A549 (cell line): ENCODE data around the gene LIMCH1.

Experiments
- CBX8 ChIP-seq: fragments of 200-600 bp; sonication (generic); IDR thresholded peaks from 2 replicates; pipeline ENCODE4 v1.6.1; 2016
- CTCF ChIP-seq: fragments of >200 bp; sonication (Bioruptor Twin); formaldehyde crosslinking; IDR thresholded peaks from 3 replicates; pipeline ENCODE4 v1.5.1; 2016
- EHMT2 ChIP-seq: fragments of 200-600 bp; sonication (generic); IDR thresholded peaks from 2 replicates; pipeline ENCODE4 v1.6.1; 2016; ENCODE audit warnings: antibody characterized with exemption, low read depth, mild to moderate bottlenecking, moderate library complexity
- ELK1 ChIP-seq: fragments of 150-350 bp; IDR thresholded peaks from 2 replicates; pipeline ENCODE4 v1.6.1; 2014; ENCODE audit warnings: low read depth, mild to moderate bottlenecking, low read length
- EP300 ChIP-seq, 2 experiments: fragments of >200 bp; sonication (Bioruptor Twin); formaldehyde crosslinking; IDR thresholded peaks; 2 replicates in 1 of 2; 3 replicates in 1 of 2; pipeline ENCODE4 v1.6.1; 2016 to 2017
- ESRRA ChIP-seq: fragments of 150-350 bp; IDR thresholded peaks from 2 replicates; pipeline ENCODE4 v1.6.1; 2014; ENCODE audit warnings: mild to moderate bottlenecking, low read length, borderline replicate concordance
- HMGXB4 ChIP-seq: fragments of 250-450 bp; sonication (Bioruptor Pico); IDR thresholded peaks from 2 replicates; pipeline ENCODE4 v1.5.0; 2021; ENCODE audit warnings: mild to moderate bottlenecking, moderate library complexity, borderline replicate concordance
- HOXA7 ChIP-seq: fragments of 250-450 bp; sonication (Bioruptor Pico); IDR thresholded peaks from 2 replicates; pipeline ENCODE4 v1.5.0; 2020; ENCODE audit warnings: mild to moderate bottlenecking, moderate library complexity
- MAFK ChIP-seq: fragments of 450-650 bp; IDR thresholded peaks from 2 replicates; pipeline ENCODE4 v1.6.1; 2014; ENCODE audit not compliant: partially characterized antibody
- PBX3 ChIP-seq: IDR thresholded peaks from 2 replicates; pipeline ENCODE4 v1.6.1; 2012
- POLR2A ChIP-seq: IDR thresholded peaks from 2 replicates; pipeline ENCODE4 v1.6.1; 2012; ENCODE audit warnings: mild to moderate bottlenecking, low read length
- RCOR1 ChIP-seq: fragments of 150-350 bp; IDR thresholded peaks from 2 replicates; pipeline ENCODE4 v1.6.1; 2014; ENCODE audit warnings: antibody characterized with exemption, low read length, low read depth
- REST ChIP-seq: fragments of 200-600 bp; sonication (generic); IDR thresholded peaks from 2 replicates; pipeline ENCODE4 v1.6.1; 2016; ENCODE audit warnings: antibody characterized with exemption, mild to moderate bottlenecking, moderate library complexity
- RFX5 ChIP-seq: fragments of 450-650 bp; IDR thresholded peaks from 2 replicates; pipeline ENCODE4 v1.7.1; 2014; ENCODE audit warnings: antibody characterized with exemption, mild to moderate bottlenecking, moderate library complexity

GRCh38 chr4:41701983-41702382, 164.0 kb downstream of the LIMCH1 start:
- no peak for TF ChIP-seq CTCF
- no peak for TF ChIP-seq HMGXB4 (CRISPR knock-in tag)
- no peak for TF ChIP-seq EHMT2
- TF ChIP-seq RCOR1 = no peak
- TF ChIP-seq CBX8 = no peak
- TF ChIP-seq ESRRA = no peak
- TF ChIP-seq POLR2A = no peak
- TF ChIP-seq RFX5 = no peak
- no peak for TF ChIP-seq HOXA7 (CRISPR knock-in tag)
- peak; percentile 87 for TF ChIP-seq MAFK
- no peak for TF ChIP-seq EP300 (IDR thresholded peaks at IDR 0.05)
- TF ChIP-seq ELK1 = no peak
- no peak for TF ChIP-seq REST
- no peak for TF ChIP-seq PBX3
